HepG2 (cell line): ENCODE results near the gene PTPRM.

Source experiments
- ARID2 ChIP-seq: sonication (generic); formaldehyde crosslinking; IDR thresholded peaks from 2 replicates; pipeline ENCODE4 v1.8.1; 2022; ENCODE audit warnings: mild to moderate bottlenecking, missing genetic modification reagents, borderline replicate concordance
- ATF1 ChIP-seq: IDR thresholded peaks from 2 replicates; pipeline ENCODE4 v1.6.1; 2016; ENCODE audit warnings: mild to moderate bottlenecking, control low read depth
- CTCF ChIP-seq: sonication (generic); formaldehyde crosslinking; IDR thresholded peaks from 2 replicates; pipeline ENCODE4 v1.5.0; 2020; ENCODE audit warnings: mild to moderate bottlenecking, missing genetic modification reagents, moderate library complexity
- EP300 ChIP-seq, 3 experiments: sonication (generic) in 1 of 3; formaldehyde crosslinking in 1 of 3; IDR thresholded peaks; 2 replicates each; pipeline versions ENCODE4 v1.5.1 to v1.6.1; 2011 to 2020; ENCODE audit warnings: low read depth in 2 of 3, low read length in 2 of 3, borderline replicate concordance in 1 of 3, improper control_type of control experiment in 1 of 3, mild to moderate bottlenecking in 1 of 3, missing genetic modification reagents in 1 of 3, moderate library complexity in 1 of 3
- FOXA3 ChIP-seq: IDR thresholded peaks from 2 replicates; pipeline ENCODE4 v1.6.1; 2016; ENCODE audit warnings: missing genetic modification reagents, missing compliant biosample characterization
- RBFOX2 ChIP-seq: fragments of 200-400 bp; formaldehyde crosslinking; IDR thresholded peaks from 2 replicates; pipeline ENCODE4 v1.6.1; 2017; ENCODE audit warnings: low read depth, mild to moderate bottlenecking, low read length
- TEF ChIP-seq: sonication (generic); formaldehyde crosslinking; IDR thresholded peaks from 2 replicates; pipeline ENCODE4 v1.5.0; 2020; ENCODE audit warnings: missing genetic modification reagents
- ZNF772 ChIP-seq: sonication (generic); formaldehyde crosslinking; IDR thresholded peaks from 2 replicates; pipeline ENCODE4 v1.5.0; 2020; ENCODE audit warnings: mild to moderate bottlenecking, missing genetic modification reagents
- ZSCAN29 ChIP-seq: sonication (generic); formaldehyde crosslinking; conservative IDR thresholded peaks from 2 replicates; pipeline ENCODE4 v1.4.0; 2020; ENCODE audit warnings: mild to moderate bottlenecking, missing genetic modification reagents
- ZZZ3 ChIP-seq: sonication (generic); formaldehyde crosslinking; IDR thresholded peaks from 2 replicates; pipeline ENCODE4 v1.4.0; 2020; ENCODE audit warnings: missing genetic modification reagents, mild to moderate bottlenecking, borderline replicate concordance
- TF ChIP-seq, protein P1 (sequence below): IDR thresholded peaks from 2 replicates; pipeline ENCODE4 v1.6.1; 2012; ENCODE audit warnings: inconsistent platforms
- TF ChIP-seq, protein P2 (sequence below), 2 experiments: sonication (generic) in 1 of 2; formaldehyde crosslinking in 1 of 2; IDR thresholded peaks; 2 replicates each; pipeline versions ENCODE4 v1.5.1 to v1.6.1; 2011 to 2020; ENCODE audit warnings: borderline replicate concordance in 1 of 2, low read depth in 1 of 2, low read length in 1 of 2, mild to moderate bottlenecking in 1 of 2, missing genetic modification reagents in 1 of 2, moderate library complexity in 1 of 2

- TF ChIP-seq ZZZ3 (CRISPR knock-in tag) (no peak), TEF (CRISPR knock-in tag) (no peak), ARID2 (CRISPR knock-in tag) (no peak), CTCF (CRISPR knock-in tag) (no peak), FOXA3 (CRISPR knock-in tag) (no peak), RBFOX2 (no peak), ATF1 (no peak), ZNF772 (CRISPR knock-in tag) (no peak), ZSCAN29 (CRISPR knock-in tag) (no peak), EP300 (IDR thresholded peaks at IDR 0.05; ENCODE audit: low read depth in 2 of 2, low read length in 2 of 2) (no peak), EP300 (CRISPR knock-in tag; IDR thresholded peaks at IDR 0.05; ENCODE audit: borderline replicate concordance) (no peak)
- TF ChIP-seq, protein P1, sequence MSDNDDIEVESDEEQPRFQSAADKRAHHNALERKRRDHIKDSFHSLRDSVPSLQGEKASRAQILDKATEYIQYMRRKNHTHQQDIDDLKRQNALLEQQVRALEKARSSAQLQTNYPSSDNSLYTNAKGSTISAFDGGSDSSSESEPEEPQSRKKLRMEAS = no peak
- TF ChIP-seq, protein P2, sequence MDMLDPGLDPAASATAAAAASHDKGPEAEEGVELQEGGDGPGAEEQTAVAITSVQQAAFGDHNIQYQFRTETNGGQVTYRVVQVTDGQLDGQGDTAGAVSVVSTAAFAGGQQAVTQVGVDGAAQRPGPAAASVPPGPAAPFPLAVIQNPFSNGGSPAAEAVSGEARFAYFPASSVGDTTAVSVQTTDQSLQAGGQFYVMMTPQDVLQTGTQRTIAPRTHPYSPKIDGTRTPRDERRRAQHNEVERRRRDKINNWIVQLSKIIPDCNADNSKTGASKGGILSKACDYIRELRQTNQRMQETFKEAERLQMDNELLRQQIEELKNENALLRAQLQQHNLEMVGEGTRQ (IDR thresholded peaks at IDR 0.05; ENCODE audit: low read depth, low read length) = no peak
- TF ChIP-seq, protein P2 (CRISPR knock-in tag; IDR thresholded peaks at IDR 0.05; ENCODE audit: borderline replicate concordance) = no peak
Observed at GRCh38 chr18:7633171-7633570, 66.1 kb downstream of the PTPRM start.
